C4-2B (cell line): ENCODE measurements around the gene MXRA8.

Experiments
- H3K27ac ChIP-seq: fragments of 450-650 bp; 2 replicates; pipeline ENCODE4 v1.5.1; 2017
- CTCF ChIP-seq: fragments of 450-650 bp; conservative IDR thresholded peaks from 2 replicates; pipeline ENCODE4 v1.5.1; 2017; ENCODE audit warnings: mild to moderate bottlenecking
- ZFX ChIP-seq: fragments of 450-650 bp; IDR thresholded peaks from 2 replicates; pipeline ENCODE4 v1.6.1; 2017

Gene MXRA8

GRCh38 chr1:1324524-1325287 is 33.6 kb downstream of the MXRA8 start, which contains the start of the genes CPTP and INTS11:
TSS of gene CPTP (plus strand) at chr1:1324802. CDS start at chr1:1326911, 2,109 bp downstream.
TSS of gene INTS11 (minus strand) at chr1:1324660. CDS start at chr1:1324608, 52 bp downstream.
- H3K27ac ChIP-seq = peak within 1 kb of the TSS; percentile 97
- TF ChIP-seq CTCF (no peak), ZFX (peak; percentile 75; the same call in 1 of the 2 replicates)

DNA sequence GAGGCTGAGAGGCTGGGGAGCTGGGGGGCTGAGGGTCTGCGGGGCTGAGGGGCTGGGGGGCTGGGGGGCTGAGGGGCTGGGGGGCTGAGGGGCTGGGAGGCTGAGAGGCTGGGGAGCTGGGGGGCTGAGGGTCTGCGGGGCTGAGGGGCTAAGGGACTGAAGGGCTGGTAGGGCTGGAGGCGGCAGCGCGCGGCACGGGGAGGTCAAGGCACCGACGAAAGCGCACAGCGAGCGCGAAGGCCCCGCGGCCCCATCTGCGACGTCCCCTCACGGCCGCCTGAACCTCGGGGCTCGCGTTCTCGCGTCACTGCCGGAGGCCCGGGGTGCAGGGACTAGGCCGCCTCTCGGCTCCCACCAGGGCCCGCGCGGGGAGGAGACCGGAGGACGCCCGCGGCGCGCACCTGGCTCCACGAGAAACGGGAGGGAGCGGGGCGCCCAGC is 34.3 kb downstream of the MXRA8 start:
- TF ChIP-seq CTCF (no peak), ZFX (peak; percentile 49; the same call in 1 of the 2 replicates)
- peak overlapping the region; percentile 97 for H3K27ac ChIP-seq

- no peak overlapping the region; the same call in 1 of the 2 replicates for H3K27ac ChIP-seq
- no peak for TF ChIP-seq ZFX
- no peak for TF ChIP-seq CTCF
These were observed 35.4 kb downstream of the MXRA8 start for GRCh38 chr1:1322952-1323351.

- TF ChIP-seq ZFX (no peak), CTCF (no peak)
These were observed 35.9 kb downstream of the MXRA8 start for GRCh38 chr1:1322418-1322817.

DNA sequence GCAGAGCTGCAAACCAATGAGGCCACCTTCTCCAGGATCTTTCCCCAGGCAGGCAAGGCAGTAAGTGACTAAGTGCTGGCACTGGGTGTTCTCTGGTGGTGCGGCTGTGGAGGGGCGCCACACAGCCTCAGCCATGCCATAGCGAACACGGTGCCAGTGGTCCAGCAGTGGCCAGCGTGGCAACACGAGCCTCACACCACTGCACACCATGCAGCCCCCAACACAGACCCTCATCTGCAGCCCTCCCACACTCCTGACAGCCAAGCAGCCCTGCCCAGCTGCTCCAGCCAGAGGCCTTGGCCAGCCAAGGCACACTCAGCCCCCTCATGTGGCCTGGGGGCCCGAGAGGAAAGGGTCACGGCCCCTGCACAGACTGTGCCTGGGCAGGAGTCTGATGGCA is 36.9 kb downstream of the MXRA8 start:
- peak overlapping the region; percentile 10 for H3K27ac ChIP-seq
- no peak for TF ChIP-seq CTCF
- no peak for TF ChIP-seq ZFX

More at GRCh38 chr1:1322418-1322817, 35.9 kb downstream of the MXRA8 start:
- H3K27ac ChIP-seq = no peak overlapping the region

DNA sequence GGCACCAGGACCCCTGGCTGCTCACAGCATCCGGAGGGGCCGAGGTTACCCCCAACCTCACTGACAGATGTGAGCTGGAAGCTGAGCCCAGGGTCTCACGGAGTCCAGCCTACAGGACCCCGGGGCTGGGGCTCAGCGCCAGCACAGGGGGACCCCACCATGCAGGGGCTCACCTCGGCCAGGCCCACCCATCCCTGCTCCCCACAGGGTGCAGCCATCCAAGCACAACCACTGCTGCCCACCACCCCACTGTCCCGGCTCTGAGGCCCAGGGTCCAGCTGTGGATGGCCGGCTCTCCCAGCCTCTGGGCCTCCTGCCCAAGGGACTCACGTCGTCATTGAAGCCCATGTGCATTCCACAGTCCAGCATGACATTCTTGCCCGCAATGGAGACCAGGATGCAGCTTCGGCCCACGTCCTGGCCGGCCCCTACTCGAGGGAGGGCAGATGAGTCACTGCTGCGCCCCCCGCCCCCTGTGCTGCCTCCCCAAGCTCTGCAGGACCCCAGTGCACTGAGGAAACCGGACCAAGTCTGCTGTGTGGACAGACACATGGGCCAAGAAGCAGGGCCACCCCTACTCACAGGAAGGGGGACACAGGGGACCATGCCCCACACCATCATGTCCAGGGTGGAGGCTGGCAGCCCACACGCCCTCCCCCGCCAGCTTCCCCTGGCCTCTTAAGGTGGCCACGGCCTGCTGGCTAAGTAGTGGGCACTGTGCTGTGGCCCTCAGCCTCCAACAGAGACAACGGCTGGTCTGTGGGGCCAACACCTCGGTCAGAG is 37.5 kb downstream of the MXRA8 start:
- H3K27ac ChIP-seq = peak overlapping the region; percentile 10
- TF ChIP-seq CTCF = no peak
- TF ChIP-seq ZFX = no peak

DNA sequence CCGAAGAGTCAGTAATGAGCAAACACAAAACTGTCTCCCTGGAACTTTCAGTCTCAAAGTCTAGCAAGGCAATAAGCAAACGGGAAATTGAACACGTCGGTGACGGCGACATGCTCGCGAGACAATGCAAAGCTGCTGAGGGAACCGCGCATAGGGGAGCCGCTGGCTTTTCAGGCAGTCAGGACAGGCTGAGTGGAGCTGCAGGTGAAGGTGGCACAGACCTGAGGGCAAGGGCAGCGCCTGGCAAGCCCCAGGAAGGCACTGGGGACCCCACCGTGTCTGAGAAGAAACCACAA is 38.8 kb downstream of the MXRA8 start:
- H3K27ac ChIP-seq = peak overlapping the region; percentile 69; the same call in 1 of the 2 replicates

More for the DNA sequence above, 38.8 kb downstream of the MXRA8 start:
- TF ChIP-seq ZFX = no peak
- TF ChIP-seq CTCF = no peak
